GM12891 (cell line): ENCODE data around the gene NRG2.

ENCODE experiments used
- PAX5 ChIP-seq: IDR thresholded peaks from 2 replicates; pipeline ENCODE4 v1.6.1; 2011; ENCODE audit warnings: low read length, moderate library complexity, mild to moderate bottlenecking; ENCODE audit not compliant: insufficient read depth, severe bottlenecking
- POLR2A ChIP-seq: IDR thresholded peaks from 2 replicates; pipeline ENCODE4 v1.6.1; 2011; ENCODE audit warnings: low read depth, low read length, control low read depth
- POLR2AphosphoS5 ChIP-seq: IDR thresholded peaks from 2 replicates; pipeline ENCODE4 v1.6.1; 2011; ENCODE audit warnings: low read depth, low read length, control low read depth
- POU2F2 ChIP-seq: IDR thresholded peaks from 2 replicates; pipeline ENCODE4 v1.6.1; 2011; ENCODE audit warnings: low read depth, mild to moderate bottlenecking, control low read depth, low read length, moderate library complexity
- SPI1 ChIP-seq: IDR thresholded peaks from 2 replicates; pipeline ENCODE4 v1.6.1; 2011; ENCODE audit warnings: low read depth, low read length, control low read depth
- TAF1 ChIP-seq: IDR thresholded peaks from 2 replicates; pipeline ENCODE4 v1.6.1; 2011; ENCODE audit warnings: low read depth, low read length, control low read depth

DNA sequence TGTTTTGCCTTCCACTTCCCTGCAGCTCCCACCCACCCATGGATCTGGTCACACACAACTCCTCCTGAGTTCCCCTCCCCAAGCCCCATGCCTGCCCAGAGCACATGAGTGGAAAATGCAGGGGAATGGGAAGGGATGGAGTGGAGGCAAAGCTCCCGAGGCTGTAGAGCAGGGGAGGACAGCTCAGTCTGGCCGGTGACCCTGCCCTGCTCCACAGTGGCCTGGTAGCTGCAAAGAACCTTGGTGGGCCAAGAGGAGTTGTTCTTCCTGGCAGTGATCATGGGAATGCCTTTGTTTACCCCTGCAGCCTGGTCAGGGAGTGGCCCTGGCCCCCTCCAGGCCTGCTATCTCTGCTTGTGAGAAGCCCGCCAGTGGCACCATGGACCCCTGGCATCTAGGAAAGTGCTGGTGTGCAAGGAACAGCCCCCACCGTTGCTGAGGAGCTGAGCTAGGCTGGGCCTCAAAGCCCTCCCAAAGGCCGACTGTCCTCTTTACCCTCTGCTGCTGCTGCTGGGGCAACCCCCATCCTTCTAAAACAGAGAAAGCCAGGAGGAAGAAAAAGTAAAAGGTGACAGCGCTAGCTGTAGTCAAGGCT, 187.1 kb downstream of the NRG2 start:
- TF ChIP-seq POLR2AphosphoS5 (no peak), POLR2A (no peak), POU2F2 (no peak), TAF1 (no peak), SPI1 (no peak), PAX5 (no peak)
